Measurements from ENCODE around the gene PAX8.

PAX8 gene

GRCh38 chr2:113203901-113204519 is 74.7 kb downstream of the PAX8 start:
- peak; percentile 85 for ATAC-seq
- no peak for TF ChIP-seq ARNTL (CRISPR knock-in tag; IDR thresholded peaks at IDR 0.05; ENCODE audit: borderline replicate concordance, low read depth)
- no peak for TF ChIP-seq TCF4 (CRISPR knock-in tag; IDR thresholded peaks at IDR 0.05; ENCODE audit: borderline replicate concordance)
- no peak for TF ChIP-seq SNAI2 (CRISPR knock-in tag; IDR thresholded peaks at IDR 0.05)
- TF ChIP-seq PPARA (CRISPR knock-in tag; IDR thresholded peaks at IDR 0.05; ENCODE audit: borderline replicate concordance) = no peak
- TF ChIP-seq TOX (CRISPR knock-in tag; IDR thresholded peaks at IDR 0.05; ENCODE audit: borderline replicate concordance) = no peak
- no peak for TF ChIP-seq GLIS3 (CRISPR knock-in tag; IDR thresholded peaks at IDR 0.05)
- no peak for TF ChIP-seq OSR1 (CRISPR knock-in tag; IDR thresholded peaks at IDR 0.05)
- TF ChIP-seq ZFP30 (CRISPR knock-in tag; IDR thresholded peaks at IDR 0.05) = no peak
- TF ChIP-seq CSDC2 (CRISPR knock-in tag; IDR thresholded peaks at IDR 0.05) = no peak
- TF ChIP-seq ZFP3 (CRISPR knock-in tag; IDR thresholded peaks at IDR 0.05) = no peak
- TF ChIP-seq CSRNP3 (CRISPR knock-in tag; IDR thresholded peaks at IDR 0.05) = no peak
- no peak for TF ChIP-seq ESRRG (CRISPR knock-in tag; IDR thresholded peaks at IDR 0.05)

GRCh38 chr2:113203217-113203530 is 75.5 kb downstream of the PAX8 start:
- ATAC-seq = no peak
- TF ChIP-seq ZC3H10 (CRISPR knock-in tag; IDR thresholded peaks at IDR 0.05) = no peak
- no peak for TF ChIP-seq ZFP30 (CRISPR knock-in tag; IDR thresholded peaks at IDR 0.05)
- TF ChIP-seq PATZ1 (CRISPR knock-in tag; IDR thresholded peaks at IDR 0.05; ENCODE audit: borderline replicate concordance) = no peak
- TF ChIP-seq CSDC2 (CRISPR knock-in tag; IDR thresholded peaks at IDR 0.05) = no peak
- no peak for TF ChIP-seq RARB (CRISPR knock-in tag; IDR thresholded peaks at IDR 0.05)
- no peak for TF ChIP-seq ZNF565 (CRISPR knock-in tag; conservative IDR thresholded peaks at IDR 0.05; ENCODE audit: low read depth)
- TF ChIP-seq GLIS3 (CRISPR knock-in tag; IDR thresholded peaks at IDR 0.05) = no peak
- no peak for TF ChIP-seq OSR1 (CRISPR knock-in tag; IDR thresholded peaks at IDR 0.05)
- no peak for TF ChIP-seq CREB5 (CRISPR knock-in tag; IDR thresholded peaks at IDR 0.05; ENCODE audit: low read depth)
- TF ChIP-seq TOX (CRISPR knock-in tag; IDR thresholded peaks at IDR 0.05; ENCODE audit: borderline replicate concordance) = no peak

GRCh38 chr2:113202305-113203216 is 76.2 kb downstream of the PAX8 start:
- no peak for ATAC-seq
- TF ChIP-seq ZFP3 (CRISPR knock-in tag; IDR thresholded peaks at IDR 0.05) (no peak), ISL1 (CRISPR knock-in tag; IDR thresholded peaks at IDR 0.05) (no peak), ZFP30 (CRISPR knock-in tag; IDR thresholded peaks at IDR 0.05) (no peak), CSDC2 (CRISPR knock-in tag; IDR thresholded peaks at IDR 0.05) (no peak), OSR1 (CRISPR knock-in tag; IDR thresholded peaks at IDR 0.05) (no peak), ZNF565 (CRISPR knock-in tag; conservative IDR thresholded peaks at IDR 0.05; ENCODE audit: low read depth) (no peak), TCF4 (CRISPR knock-in tag; IDR thresholded peaks at IDR 0.05; ENCODE audit: borderline replicate concordance) (no peak), SNAI2 (CRISPR knock-in tag; IDR thresholded peaks at IDR 0.05) (no peak), PATZ1 (CRISPR knock-in tag; IDR thresholded peaks at IDR 0.05; ENCODE audit: borderline replicate concordance) (no peak), GLIS3 (CRISPR knock-in tag; IDR thresholded peaks at IDR 0.05) (no peak), CREB5 (CRISPR knock-in tag; IDR thresholded peaks at IDR 0.05; ENCODE audit: low read depth) (no peak), ESRRG (CRISPR knock-in tag; IDR thresholded peaks at IDR 0.05) (no peak), TOX (CRISPR knock-in tag; IDR thresholded peaks at IDR 0.05; ENCODE audit: borderline replicate concordance) (no peak), BACH2 (CRISPR knock-in tag; IDR thresholded peaks at IDR 0.05; ENCODE audit: borderline replicate concordance) (no peak), PPARA (CRISPR knock-in tag; IDR thresholded peaks at IDR 0.05; ENCODE audit: borderline replicate concordance) (no peak), ZNF70 (CRISPR knock-in tag; IDR thresholded peaks at IDR 0.05) (no peak)
